Ecto neural progenitor cell (in vitro differentiated cells): ENCODE results near the gene PLEKHG4.

Source experiments
- DNase-seq: peaks from one replicate; pipeline ENCODE4 v3.0.0-alpha.2; 2018; ENCODE audit warnings: low spot score

PLEKHG4 gene, protein sequence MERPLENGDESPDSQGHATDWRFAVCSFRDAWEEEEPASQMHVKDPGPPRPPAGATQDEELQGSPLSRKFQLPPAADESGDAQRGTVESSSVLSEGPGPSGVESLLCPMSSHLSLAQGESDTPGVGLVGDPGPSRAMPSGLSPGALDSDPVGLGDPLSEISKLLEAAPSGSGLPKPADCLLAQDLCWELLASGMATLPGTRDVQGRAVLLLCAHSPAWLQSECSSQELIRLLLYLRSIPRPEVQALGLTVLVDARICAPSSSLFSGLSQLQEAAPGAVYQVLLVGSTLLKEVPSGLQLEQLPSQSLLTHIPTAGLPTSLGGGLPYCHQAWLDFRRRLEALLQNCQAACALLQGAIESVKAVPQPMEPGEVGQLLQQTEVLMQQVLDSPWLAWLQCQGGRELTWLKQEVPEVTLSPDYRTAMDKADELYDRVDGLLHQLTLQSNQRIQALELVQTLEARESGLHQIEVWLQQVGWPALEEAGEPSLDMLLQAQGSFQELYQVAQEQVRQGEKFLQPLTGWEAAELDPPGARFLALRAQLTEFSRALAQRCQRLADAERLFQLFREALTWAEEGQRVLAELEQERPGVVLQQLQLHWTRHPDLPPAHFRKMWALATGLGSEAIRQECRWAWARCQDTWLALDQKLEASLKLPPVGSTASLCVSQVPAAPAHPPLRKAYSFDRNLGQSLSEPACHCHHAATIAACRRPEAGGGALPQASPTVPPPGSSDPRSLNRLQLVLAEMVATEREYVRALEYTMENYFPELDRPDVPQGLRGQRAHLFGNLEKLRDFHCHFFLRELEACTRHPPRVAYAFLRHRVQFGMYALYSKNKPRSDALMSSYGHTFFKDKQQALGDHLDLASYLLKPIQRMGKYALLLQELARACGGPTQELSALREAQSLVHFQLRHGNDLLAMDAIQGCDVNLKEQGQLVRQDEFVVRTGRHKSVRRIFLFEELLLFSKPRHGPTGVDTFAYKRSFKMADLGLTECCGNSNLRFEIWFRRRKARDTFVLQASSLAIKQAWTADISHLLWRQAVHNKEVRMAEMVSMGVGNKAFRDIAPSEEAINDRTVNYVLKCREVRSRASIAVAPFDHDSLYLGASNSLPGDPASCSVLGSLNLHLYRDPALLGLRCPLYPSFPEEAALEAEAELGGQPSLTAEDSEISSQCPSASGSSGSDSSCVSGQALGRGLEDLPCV

DNA sequence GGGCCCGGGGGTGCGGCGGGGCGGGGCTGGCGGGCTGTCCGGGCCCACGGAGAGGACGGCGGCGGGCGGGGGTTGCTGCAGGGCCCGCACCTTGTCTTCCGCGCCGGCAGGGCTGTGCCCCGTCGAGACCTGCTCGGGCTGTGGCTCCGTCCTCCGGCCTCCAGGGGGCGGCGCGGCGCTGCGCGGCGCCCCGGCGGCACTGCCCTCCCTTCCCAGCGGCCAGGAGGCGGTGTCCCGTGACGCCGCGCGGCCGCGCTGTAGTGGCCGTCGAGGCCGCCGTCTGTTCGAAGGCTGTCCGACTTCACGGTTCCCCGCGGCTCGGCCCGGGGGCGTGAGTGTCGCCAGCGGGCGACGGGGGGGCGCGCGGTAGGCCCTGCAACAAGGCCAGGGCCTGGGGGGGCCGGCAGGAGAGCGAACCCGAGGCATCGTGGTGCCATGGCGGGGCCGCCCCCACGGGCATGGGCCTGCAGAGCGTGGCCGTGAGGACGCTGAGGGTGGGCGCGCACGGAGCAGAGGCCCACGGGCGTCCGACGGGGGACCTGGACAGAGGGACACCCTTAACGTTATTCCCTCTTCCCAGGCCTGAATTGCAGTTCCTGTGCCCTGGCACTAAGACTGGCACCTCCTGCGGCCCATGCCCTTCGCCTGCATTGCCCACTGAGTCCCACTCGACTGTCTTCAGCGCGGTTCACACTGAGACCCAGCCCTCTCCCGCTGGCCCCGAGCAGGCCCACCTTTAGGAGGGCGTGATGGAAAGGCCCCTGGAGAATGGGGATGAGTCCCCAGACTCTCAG is at the start of gene PLEKHG4:
Gene PLEKHG4 (plus strand): TSS at position 237 of the 794 bp plus-strand sequence. CDS start 513 bp downstream, at position 750.
- DNase-seq = peak; percentile 82

GRCh38 chr16:67229906-67230808 is 49.2 kb upstream of the PLEKHG4 start:
- no peak for DNase-seq

GRCh38 chr16:67230809-67231660 is 48.3 kb upstream of the PLEKHG4 start:
- no peak for DNase-seq

DNA sequence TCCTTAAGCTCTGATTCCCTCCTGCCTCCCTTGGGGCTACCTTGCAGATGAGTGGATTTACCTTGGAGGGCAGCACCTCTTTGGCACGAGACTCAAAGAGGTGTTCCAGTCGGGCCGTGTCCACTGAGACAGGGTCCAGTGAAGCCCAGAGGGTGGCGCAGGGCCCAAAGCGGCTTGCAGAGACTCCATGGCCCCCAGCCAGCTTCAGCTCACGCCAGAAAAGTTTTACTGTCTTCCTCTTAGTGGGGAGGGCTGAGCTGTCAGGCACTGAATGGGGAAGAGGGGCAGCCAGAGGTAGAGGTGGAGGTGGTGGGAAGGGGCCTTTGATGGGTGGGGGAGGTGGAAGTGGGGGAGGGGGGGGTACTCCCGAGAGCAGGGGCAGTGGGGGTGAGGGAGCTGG is 45.7 kb upstream of the PLEKHG4 start:
- no peak for DNase-seq

DNA sequence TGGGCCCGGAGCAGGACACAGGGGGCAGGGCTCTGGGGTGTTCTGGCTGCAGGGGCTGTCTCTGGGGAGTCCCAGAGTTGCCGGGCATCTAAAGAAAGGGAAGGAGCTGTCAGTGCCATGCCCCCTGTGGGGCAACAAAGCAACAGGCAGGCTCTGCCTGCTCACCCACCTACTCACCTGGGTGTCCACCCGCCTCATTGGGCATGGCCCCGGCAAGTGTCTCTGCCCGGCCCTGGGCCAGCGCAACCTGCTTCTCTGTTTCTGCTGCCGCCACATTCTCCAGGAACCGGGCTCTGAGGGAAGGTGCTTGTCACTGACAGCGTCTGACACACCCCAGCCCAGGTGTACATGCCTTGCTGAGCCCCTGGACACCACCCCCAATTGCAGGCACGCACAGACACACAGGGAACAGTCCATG is 45.1 kb upstream of the PLEKHG4 start:
- DNase-seq = no peak

GRCh38 chr16:67235816-67236562 is 43.3 kb upstream of the PLEKHG4 start:
- DNase-seq = no peak

- DNase-seq = peak; percentile 93
Measured at GRCh38 chr16:67236563-67237395, 42.6 kb upstream of the PLEKHG4 start.

- no peak for DNase-seq
Measured at GRCh38 chr16:67237396-67238277, 41.7 kb upstream of the PLEKHG4 start.

DNA sequence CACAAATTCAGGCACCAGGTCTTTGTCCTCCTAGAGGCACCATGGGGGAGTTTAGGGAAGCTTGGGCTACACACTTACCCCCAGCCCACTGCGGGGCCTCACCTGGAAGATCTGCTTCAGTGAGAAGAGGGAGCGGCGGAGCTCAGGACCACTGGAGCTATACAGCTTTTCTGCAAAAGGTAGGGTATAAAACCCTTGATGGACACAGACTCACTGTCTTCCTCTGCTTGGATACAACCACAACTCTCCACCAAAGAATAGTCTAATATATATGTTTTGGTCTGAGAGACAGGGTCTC is 41.1 kb upstream of the PLEKHG4 start:
- no peak for DNase-seq

DNA sequence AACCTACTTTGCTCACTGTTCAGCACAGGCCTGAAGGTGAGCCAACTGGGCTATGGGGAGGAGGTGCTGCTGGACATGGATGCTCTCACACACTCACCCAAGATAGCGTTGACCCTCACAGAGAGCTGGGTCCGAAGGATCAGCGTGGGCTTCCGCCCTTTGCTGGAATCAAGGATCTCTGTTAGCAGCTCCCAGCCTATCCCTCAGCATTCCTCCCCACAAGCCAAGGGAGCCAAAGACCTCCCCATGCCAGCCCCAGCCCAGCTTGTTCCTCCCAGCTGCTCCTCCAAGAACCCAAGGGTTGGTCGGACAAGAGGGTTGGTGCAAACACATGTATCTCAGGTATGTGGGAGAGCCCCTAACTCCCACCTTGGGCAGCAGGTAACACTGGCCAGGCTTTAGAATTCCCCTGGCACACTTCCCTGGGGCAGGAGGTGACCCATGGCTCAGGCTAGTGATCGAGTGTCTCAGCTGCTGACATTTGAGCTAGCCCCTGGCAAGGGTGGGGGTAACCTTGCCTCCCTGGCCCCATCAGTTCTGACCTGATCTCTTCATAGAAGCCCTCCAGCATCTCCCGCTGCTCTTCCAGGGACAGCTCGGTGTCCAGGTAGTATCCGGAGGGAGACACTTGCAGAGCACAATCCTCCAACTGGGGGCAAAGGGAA is 40.4 kb upstream of the PLEKHG4 start:
- DNase-seq = no peak

DNA sequence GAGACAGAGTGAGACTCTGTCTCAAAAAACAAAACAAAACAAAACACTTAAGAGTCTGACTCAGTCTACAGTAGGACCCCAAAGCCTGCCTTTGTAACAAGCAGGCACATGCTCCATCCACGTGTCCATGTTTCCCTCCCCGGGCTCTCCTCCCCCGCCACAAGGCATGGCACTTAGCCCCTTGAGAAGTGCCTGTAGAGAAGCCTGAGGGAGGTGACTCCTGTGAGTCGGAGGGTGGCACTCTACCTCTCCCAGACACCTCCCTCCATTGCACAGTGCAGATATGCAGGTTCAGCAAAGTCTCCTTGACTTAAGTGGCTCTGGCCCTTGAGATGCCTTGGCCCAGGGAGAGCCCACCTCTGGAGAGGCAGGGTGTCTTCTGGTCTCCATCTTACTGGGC is 38.8 kb upstream of the PLEKHG4 start:
- no peak for DNase-seq

- DNase-seq = no peak
Measured at GRCh38 chr16:67241008-67241900, 38.1 kb upstream of the PLEKHG4 start.

DNA sequence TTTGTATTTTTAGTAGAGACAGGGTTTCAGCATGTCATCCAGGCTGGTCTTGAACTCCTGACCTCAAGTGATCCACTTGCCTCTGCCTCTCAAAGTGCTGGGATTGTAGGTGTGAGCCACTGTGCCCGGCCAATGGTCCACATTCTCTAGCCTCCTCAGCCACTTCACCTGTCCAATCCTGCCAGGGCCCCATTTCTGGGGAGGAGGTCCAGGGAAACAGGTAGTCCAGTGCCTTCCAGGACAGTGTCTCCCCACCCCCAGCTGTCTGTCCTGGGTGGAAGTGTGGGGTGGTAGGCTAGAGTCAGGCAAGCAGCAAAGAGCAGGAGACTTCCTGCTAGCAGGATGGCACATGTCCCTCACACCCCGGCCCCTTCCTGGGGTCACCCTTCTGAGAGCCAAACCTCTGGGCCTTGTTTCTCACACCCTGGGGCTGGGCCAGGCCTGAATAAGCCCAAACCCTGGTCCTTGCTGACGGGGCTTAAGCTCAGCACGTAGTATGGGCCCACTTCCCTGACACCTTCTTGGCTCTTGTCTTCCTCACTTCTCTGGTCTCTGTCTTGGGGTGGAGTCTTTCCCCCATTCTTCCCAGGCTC is 37.1 kb upstream of the PLEKHG4 start:
- no peak for DNase-seq

- DNase-seq = no peak
Measured at GRCh38 chr16:67243481-67243880, 35.9 kb upstream of the PLEKHG4 start.
